Skeletal muscle satellite cell (primary cell): ENCODE results near the gene CCDC116. TPM values are rescaled to one million over a fixed set of nuclear protein-coding genes. Genes with fewer than 3 reads are reported as not detected.

ENCODE experiments used
- H3K27me3 ChIP-seq: 2 replicates; pipeline ENCODE4 v1.7.0; 2013; ENCODE audit warnings: low read length; ENCODE audit not compliant: control insufficient read depth, insufficient read depth
- H3K36me3 ChIP-seq: 2 replicates; pipeline ENCODE4 v1.7.0; 2013; ENCODE audit warnings: mild to moderate bottlenecking, control low read depth, low read length; ENCODE audit not compliant: insufficient read depth
- H3K4me1 ChIP-seq: 2 replicates; pipeline ENCODE4 v1.7.0; 2013; ENCODE audit warnings: low read length; ENCODE audit not compliant: control insufficient read depth, insufficient read depth
- H3K4me2 ChIP-seq: 2 replicates; pipeline ENCODE4 v1.7.0; 2013; ENCODE audit warnings: mild to moderate bottlenecking, low read length
- H3K4me3 ChIP-seq: 2 replicates; pipeline ENCODE4 v1.7.0; 2013; ENCODE audit warnings: low read length
- H3K9ac ChIP-seq: 2 replicates; pipeline ENCODE4 v1.7.0; 2013; ENCODE audit warnings: mild to moderate bottlenecking, low read depth, low read length, moderate library complexity
- H3K9me3 ChIP-seq: replicated peaks from 2 replicates; pipeline ENCODE4 v1.7.0; 2013; ENCODE audit warnings: mild to moderate bottlenecking, control low read depth, low read length
- total RNA-seq: library from RNA; depleted of rRNA; stranded (reverse); fragments of >200 nt; gene quantifications from 2 replicates; pipeline ENCODE4 v1.2.3, GENCODE V29; 2012; rRNA removed

Gene CCDC116
- 0.22 and 0.25 TPM in 2 replicates for total RNA-seq

- peaks cover 5% of the 10 kb centered on the region for H3K4me1 ChIP-seq
- H3K4me2 ChIP-seq: no peak within 1 kb of the TSS
- H3K9me3 ChIP-seq: no peaks in the 10 kb centered on the region
- H3K4me3 ChIP-seq: no peak within 1 kb of the TSS
- no peaks in the 10 kb centered on the region for H3K36me3 ChIP-seq
- no peak within 1 kb of the TSS for H3K9ac ChIP-seq
- H3K27me3 ChIP-seq: no peaks in the 10 kb centered on the region
Observed at GRCh38 chr22:21632237-21632895, at the start of gene CCDC116. Gene CCDC116, plus strand, starts transcription at chr22:21632760. Its CDS starts 422 bp downstream, at chr22:21633182.

DNA sequence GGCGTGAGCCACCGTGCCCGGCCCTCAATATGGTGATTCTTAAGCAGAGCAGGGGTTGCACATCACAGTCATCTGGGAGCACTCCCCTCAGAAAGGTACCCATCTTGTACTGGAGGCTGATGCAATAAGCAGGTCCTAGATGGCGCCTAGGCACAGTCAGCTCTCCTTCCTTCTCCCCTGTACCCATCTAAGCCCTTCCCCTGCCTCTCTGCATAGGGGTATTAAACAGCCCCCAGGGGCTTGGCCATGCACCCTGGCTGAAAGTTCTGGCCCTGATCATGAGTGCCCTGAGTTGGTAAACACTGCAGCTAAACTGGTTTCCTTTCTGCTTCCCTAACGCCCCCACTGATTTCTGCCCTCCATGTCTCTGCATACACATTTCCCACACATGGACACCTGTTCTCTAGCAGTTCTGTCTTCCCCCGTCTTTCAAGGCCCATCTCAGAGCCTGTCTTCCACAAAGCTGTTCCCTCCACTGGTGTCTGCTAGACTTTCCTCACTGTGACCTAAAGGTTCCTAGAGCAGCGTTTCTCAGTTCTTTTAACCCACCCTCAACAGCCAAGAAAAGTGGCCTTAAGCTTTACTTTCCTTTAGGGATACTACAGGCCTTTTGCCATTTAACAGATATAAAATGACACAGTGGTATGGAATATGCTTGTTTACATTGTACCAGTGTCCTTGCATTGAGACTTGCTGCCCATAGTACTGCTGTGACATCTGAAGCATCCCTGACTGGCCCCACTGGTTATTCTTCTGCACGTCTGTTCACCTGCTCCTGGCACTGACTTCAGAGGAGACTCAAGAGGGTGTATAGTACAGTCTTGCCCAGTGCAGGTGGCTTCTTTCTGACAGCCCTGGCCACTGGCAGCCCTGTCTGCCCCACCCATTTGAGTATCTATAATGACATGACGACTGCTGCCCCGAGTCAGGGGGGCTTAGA, 49.5 kb upstream of the CCDC116 start:
- H3K4me2 ChIP-seq: no peak overlapping the region
- no peak overlapping the region for H3K4me3 ChIP-seq
- peaks cover 7% of the 10 kb centered on the region for H3K4me1 ChIP-seq
- no peaks in the 10 kb centered on the region for H3K27me3 ChIP-seq
- H3K36me3 ChIP-seq: peaks cover 2% of the 10 kb centered on the region
- H3K9me3 ChIP-seq: no peaks in the 10 kb centered on the region
- no peak overlapping the region for H3K9ac ChIP-seq

- Histone ChIP-seq H3K4me2 (no peak overlapping the region), H3K36me3 (no peaks in the 10 kb centered on the region), H3K4me1 (peaks cover 10% of the 10 kb centered on the region), H3K4me3 (no peak overlapping the region), H3K9me3 (no peaks in the 10 kb centered on the region), H3K9ac (no peak overlapping the region), H3K27me3 (no peaks in the 10 kb centered on the region)
Observed at GRCh38 chr22:21585389-21585788, 47.2 kb upstream of the CCDC116 start.

DNA sequence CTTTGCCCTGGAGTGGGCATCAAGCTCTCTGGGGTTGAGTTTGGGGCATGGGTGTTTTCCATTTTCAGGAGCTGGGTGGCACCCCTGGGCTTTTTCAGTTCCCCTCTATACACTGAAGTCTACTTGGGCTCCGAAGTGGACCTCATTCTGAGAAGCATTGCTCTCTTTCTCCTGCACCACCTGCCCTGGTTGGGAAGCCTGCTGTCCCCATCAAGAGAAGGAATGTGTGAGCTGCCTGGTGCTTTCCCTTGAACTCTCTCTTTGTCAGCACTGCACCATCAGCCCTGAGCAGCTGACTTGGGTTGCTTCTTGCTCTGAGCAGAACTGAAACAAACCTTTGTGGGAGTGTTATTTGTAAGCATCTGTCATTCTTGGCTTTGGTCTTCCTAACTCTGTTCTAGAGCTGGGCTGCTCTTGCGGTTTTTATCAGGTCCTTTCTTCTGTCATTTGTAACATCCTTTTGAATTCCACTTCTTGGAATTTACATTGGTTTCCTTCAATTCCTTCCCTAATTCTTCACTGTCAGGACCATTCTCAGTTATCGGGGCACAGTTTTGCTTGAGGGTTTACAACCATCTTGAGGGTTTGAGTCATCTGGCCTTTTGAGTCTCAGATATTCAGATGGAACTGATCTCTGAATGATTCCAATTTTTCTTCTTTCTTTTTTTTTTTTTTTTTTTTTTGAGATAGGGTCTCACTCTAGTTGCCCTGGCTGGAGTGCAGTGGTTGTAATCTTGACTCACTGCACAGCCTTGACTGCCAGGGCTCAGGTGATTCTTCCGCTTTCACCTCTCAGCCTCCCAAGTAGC, 44.6 kb upstream of the CCDC116 start:
- H3K27me3 ChIP-seq: no peaks in the 10 kb centered on the region
- no peak overlapping the region for H3K9ac ChIP-seq
- no peak overlapping the region for H3K4me2 ChIP-seq
- peaks cover 26% of the 10 kb centered on the region for H3K4me1 ChIP-seq
- H3K4me3 ChIP-seq: no peak overlapping the region
- peaks cover 6% of the 10 kb centered on the region for H3K36me3 ChIP-seq
- no peaks in the 10 kb centered on the region for H3K9me3 ChIP-seq

DNA sequence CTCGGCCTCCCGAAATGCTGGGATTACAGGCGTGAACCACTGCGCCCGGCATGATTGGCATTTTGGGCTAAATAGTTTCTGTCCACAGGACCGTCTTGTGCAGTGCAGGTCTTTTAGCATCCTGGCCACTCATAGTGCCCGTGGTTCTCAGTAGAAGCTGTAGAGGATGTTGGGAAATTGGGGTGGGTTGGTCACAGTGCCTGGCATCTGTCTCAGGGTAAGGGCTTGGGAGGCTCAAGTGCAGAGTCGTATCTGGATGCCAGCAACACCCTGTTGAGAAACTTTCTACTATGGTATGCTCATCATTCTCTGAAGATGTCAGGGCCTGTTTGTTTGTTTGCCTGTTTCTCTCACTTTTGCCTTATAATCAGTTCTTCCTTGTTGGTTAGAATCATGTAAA, 43.2 kb upstream of the CCDC116 start:
- Histone ChIP-seq H3K9me3 (no peaks in the 10 kb centered on the region), H3K36me3 (peaks cover 20% of the 10 kb centered on the region), H3K4me1 (peaks cover 26% of the 10 kb centered on the region), H3K4me3 (no peak overlapping the region), H3K27me3 (no peaks in the 10 kb centered on the region), H3K9ac (no peak overlapping the region), H3K4me2 (no peak overlapping the region)

- no peak overlapping the region for H3K9ac ChIP-seq
Observed at GRCh38 chr22:21590809-21591641, 41.5 kb upstream of the CCDC116 start.

DNA sequence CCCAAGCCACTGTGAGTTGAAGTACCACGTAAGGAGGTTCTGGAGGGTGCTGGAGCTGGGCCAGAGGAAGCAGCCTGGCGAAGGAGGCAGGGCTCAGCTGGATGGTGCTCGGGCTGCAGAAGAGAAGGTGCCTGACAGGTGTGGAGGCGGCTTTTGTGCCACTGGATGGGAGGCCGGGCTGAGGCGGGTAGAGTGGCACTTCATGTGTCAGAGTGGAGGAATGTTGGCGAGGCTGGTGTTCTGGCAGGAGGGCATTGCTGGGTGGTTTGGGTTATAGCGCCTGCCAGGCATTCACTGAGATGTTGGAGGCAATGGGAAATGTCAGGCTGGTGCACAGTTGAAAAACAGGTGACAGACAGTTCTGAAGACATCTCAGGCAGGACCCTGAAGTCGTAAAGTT, 40.9 kb upstream of the CCDC116 start:
- H3K4me2 ChIP-seq: no peak overlapping the region
- peaks cover 26% of the 10 kb centered on the region for H3K4me1 ChIP-seq
- no peak overlapping the region for H3K9ac ChIP-seq
- no peaks in the 10 kb centered on the region for H3K27me3 ChIP-seq
- H3K4me3 ChIP-seq: no peak overlapping the region
- H3K9me3 ChIP-seq: no peaks in the 10 kb centered on the region
- H3K36me3 ChIP-seq: peaks cover 31% of the 10 kb centered on the region

More at GRCh38 chr22:21590809-21591641, 41.5 kb upstream of the CCDC116 start:
- peaks cover 26% of the 10 kb centered on the region for H3K4me1 ChIP-seq
- H3K4me3 ChIP-seq: no peak overlapping the region
- H3K27me3 ChIP-seq: no peaks in the 10 kb centered on the region
- no peaks in the 10 kb centered on the region for H3K9me3 ChIP-seq
- H3K4me2 ChIP-seq: no peak overlapping the region
- H3K36me3 ChIP-seq: peaks cover 31% of the 10 kb centered on the region

DNA sequence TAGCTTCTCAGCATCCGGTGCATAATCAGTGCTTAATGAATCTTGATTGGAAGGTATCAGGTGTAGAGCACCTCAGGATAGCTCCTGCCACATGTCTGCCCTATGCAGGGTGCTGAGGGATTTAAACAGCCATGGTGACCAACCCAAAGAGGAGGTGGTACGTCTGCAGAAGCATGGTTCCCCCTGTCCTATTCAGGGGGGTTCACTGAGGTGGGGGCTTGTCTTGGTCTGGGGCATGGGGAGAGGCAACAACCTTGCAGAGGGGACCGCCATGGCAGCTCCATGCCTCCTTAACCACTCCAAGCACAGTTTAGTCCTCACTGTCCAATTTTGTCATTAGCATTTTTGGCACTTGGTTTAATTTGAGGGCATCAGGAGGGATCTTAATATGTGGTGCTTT, 40.1 kb upstream of the CCDC116 start:
- Histone ChIP-seq H3K4me1 (peaks cover 25% of the 10 kb centered on the region), H3K9me3 (no peaks in the 10 kb centered on the region), H3K4me3 (no peak overlapping the region), H3K4me2 (no peak overlapping the region), H3K36me3 (peaks cover 31% of the 10 kb centered on the region), H3K9ac (no peak overlapping the region), H3K27me3 (no peaks in the 10 kb centered on the region)

DNA sequence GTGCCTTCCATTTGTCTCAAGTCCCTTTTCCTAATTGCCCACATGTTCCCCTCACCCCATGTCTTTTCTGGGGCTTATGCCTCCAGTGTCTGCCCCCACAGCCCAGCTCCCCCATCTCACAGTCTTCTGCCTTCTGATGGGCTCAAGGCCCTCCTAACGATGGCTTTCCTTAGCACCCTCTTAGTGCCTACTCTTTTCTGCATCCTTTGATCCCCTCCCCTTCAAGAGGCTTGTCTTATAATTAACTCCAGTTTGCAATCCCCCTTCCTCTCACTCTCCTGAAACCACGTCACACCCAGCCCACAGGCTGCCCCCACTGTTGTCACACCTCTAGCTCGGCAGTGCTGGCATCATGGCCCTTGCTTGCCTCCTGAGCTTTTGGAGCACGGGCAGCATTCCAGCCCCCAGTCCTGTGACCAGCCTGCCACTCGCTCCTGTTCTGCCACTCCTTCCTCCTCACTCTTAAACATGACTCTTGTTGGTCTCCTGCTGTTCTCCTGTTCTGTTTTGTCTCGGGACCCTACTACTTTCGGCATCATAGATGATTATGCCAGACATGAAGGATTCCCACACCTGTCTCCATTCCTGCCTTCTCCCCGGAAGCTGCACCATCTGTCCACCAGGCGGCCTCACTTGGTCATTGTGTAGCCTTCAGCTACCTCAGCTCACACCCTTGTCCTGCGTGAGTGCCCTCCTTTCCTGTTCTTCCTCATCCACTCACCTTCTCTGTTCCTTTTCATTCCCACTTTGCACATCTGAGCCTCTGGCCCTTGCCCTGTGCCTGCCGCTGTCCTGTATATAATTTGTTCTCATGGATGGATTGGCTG, 38.9 kb upstream of the CCDC116 start:
- Histone ChIP-seq H3K4me2 (no peak overlapping the region), H3K9me3 (no peaks in the 10 kb centered on the region), H3K4me1 (peaks cover 16% of the 10 kb centered on the region), H3K27me3 (no peaks in the 10 kb centered on the region), H3K4me3 (no peak overlapping the region), H3K36me3 (peaks cover 31% of the 10 kb centered on the region), H3K9ac (no peak overlapping the region)

- H3K9ac ChIP-seq: no peak overlapping the region
- H3K4me1 ChIP-seq: peaks cover 16% of the 10 kb centered on the region
- H3K4me3 ChIP-seq: no peak overlapping the region
- peaks cover 38% of the 10 kb centered on the region for H3K36me3 ChIP-seq
- H3K4me2 ChIP-seq: no peak overlapping the region
- H3K9me3 ChIP-seq: no peaks in the 10 kb centered on the region
- H3K27me3 ChIP-seq: no peaks in the 10 kb centered on the region
Observed at GRCh38 chr22:21594865-21595452, 37.6 kb upstream of the CCDC116 start.
